H1 (cell line): ENCODE measurements around the gene NFX1. TPM values are rescaled to one million over a fixed set of nuclear protein-coding genes. Genes with fewer than 3 reads are reported as not detected.

Experiments used
- CTCF ChIA-PET: fragments of 300-600 bp; sonication (Branson Sonifier 250); formaldehyde crosslinking; loops from one replicate; lab custom pipeline; 2021; ENCODE audit not compliant: partially characterized antibody; lab: Charles Lee
- POLR2A ChIA-PET: fragments of 300-600 bp; sonication (Branson Sonifier 250); formaldehyde crosslinking; loops from one replicate; lab custom pipeline; 2021; ENCODE audit warnings: inconsistent platforms; ENCODE audit not compliant: partially characterized antibody; lab: Charles Lee
- DNase-seq, 2 experiments: peaks; one replicate each; pipeline versions ENCODE4 v3.0.0 to v3.0.0-alpha.2; 2010 to 2022; ENCODE audit warnings: low spot score in 2 of 2, low read depth in 1 of 2, mixed read lengths in 1 of 2
- FAIRE-seq: peaks from 2 replicates; lab custom pipeline; 2011; peaks lifted over from hg19 to GRCh38; lab: Jason Lieb, UNC
- H2AFZ ChIP-seq: 2 replicates; pipeline ENCODE4 v1.8.1; 2012; ENCODE audit warnings: low read length, inconsistent platforms
- H2AK5ac ChIP-seq: 2 replicates; pipeline ENCODE4 v1.6.1; 2013; ENCODE audit warnings: low read depth, low read length
- H2BK120ac ChIP-seq: replicated peaks from 2 replicates; pipeline ENCODE3; 2013; ENCODE audit warnings: low read depth, low read length, inconsistent platforms
- H2BK12ac ChIP-seq: 2 replicates; pipeline ENCODE4 v1.6.1; 2013; ENCODE audit warnings: low read depth, low read length
- H2BK15ac ChIP-seq: 2 replicates; pipeline ENCODE4 v1.6.1; 2013; ENCODE audit warnings: low read length
- H2BK20ac ChIP-seq: 2 replicates; pipeline ENCODE4 v1.6.1; 2013; ENCODE audit warnings: low read length
- H2BK5ac ChIP-seq: 2 replicates; pipeline ENCODE4 v1.6.1; 2013; ENCODE audit warnings: low read depth, low read length
- H3K14ac ChIP-seq: 2 replicates; pipeline ENCODE4 v1.6.1; 2013; ENCODE audit warnings: inconsistent platforms; ENCODE audit not compliant: insufficient read length
- H3K18ac ChIP-seq: 2 replicates; pipeline ENCODE4 v1.6.1; 2013; ENCODE audit warnings: low read length; ENCODE audit errors: extremely low read depth
- H3K23ac ChIP-seq: 2 replicates; pipeline ENCODE4 v1.6.1; 2013; ENCODE audit warnings: inconsistent platforms; ENCODE audit not compliant: insufficient read length
- H3K23me2 ChIP-seq: 2 replicates; pipeline ENCODE4 v1.6.1; 2013; ENCODE audit warnings: low read depth, low read length
- H3K27ac ChIP-seq: 2 replicates; pipeline ENCODE4 v1.6.1; 2011; ENCODE audit warnings: low read depth, low read length, inconsistent platforms
- H3K27me3 ChIP-seq, 4 experiments: replicated peaks in 1 of 4; 1 replicate in 1 of 4; 2 replicates in 3 of 4; pipeline versions ENCODE4 v1.6.1 to v1.8.1; 2011 to 2013; ENCODE audit warnings: low read length in 3 of 4, mild to moderate bottlenecking in 3 of 4, inconsistent platforms in 2 of 4, mixed read lengths in 2 of 4, moderate library complexity in 1 of 4; ENCODE audit not compliant: control insufficient read depth in 3 of 4, insufficient read depth in 3 of 4; ENCODE audit errors: extremely low read depth in 1 of 4
- H3K36me3 ChIP-seq, 4 experiments: 2 replicates each; pipeline versions ENCODE4 v1.6.1 to v1.8.1; 2011 to 2013; ENCODE audit warnings: mild to moderate bottlenecking in 4 of 4, low read length in 3 of 4, moderate library complexity in 2 of 4, control low read depth in 1 of 4, inconsistent platforms in 1 of 4; ENCODE audit not compliant: insufficient read depth in 4 of 4, control insufficient read depth in 2 of 4
- H3K4ac ChIP-seq: replicated peaks from 2 replicates; pipeline ENCODE3; 2013; ENCODE audit warnings: low read length, low read depth, mixed read lengths, inconsistent platforms; ENCODE audit not compliant: insufficient read length
- H3K4me1 ChIP-seq, 4 experiments: replicated peaks in 1 of 4; 1 replicate in 1 of 4; 2 replicates in 3 of 4; pipeline versions ENCODE4 v1.6.1 to v1.8.1; 2011 to 2013; ENCODE audit warnings: low read length in 3 of 4, inconsistent platforms in 2 of 4, mixed read lengths in 1 of 4; ENCODE audit not compliant: insufficient read depth in 4 of 4, control insufficient read depth in 3 of 4
- H3K4me2 ChIP-seq, 2 experiments: 2 replicates each; pipeline versions ENCODE4 v1.6.1 to v1.8.1; 2011 to 2013; ENCODE audit warnings: low read depth in 2 of 2, low read length in 2 of 2, control low read depth in 1 of 2, inconsistent platforms in 1 of 2, mild to moderate bottlenecking in 1 of 2; ENCODE audit not compliant: insufficient read depth in 1 of 2
- H3K4me3 ChIP-seq, 4 experiments: fragments of 200-600, 300-600 bp in 1 of 4; sonication (generic), shearing (Covaris generic), sonication (Bioruptor Twin) in 1 of 4; 2 replicates each; pipeline versions ENCODE4 v1.5.1 to v1.8.1; 2011 to 2016; ENCODE audit warnings: low read length in 4 of 4, low read depth in 3 of 4, control low read depth in 2 of 4, inconsistent platforms in 2 of 4, mild to moderate bottlenecking in 2 of 4, mixed read lengths in 1 of 4, moderate library complexity in 1 of 4; ENCODE audit not compliant: insufficient read depth in 2 of 4; ENCODE audit errors: extremely low read depth in 1 of 4
- H3K56ac ChIP-seq: replicated peaks from 2 replicates; pipeline ENCODE3; 2013; ENCODE audit warnings: low read depth, mild to moderate bottlenecking, mixed read lengths, low read length, inconsistent platforms; ENCODE audit not compliant: insufficient read length
- H3K79me1 ChIP-seq: 2 replicates; pipeline ENCODE4 v1.6.1; 2013; ENCODE audit warnings: low read depth, low read length, control low read depth
- H3K79me2 ChIP-seq, 2 experiments: 2 replicates each; pipeline versions ENCODE4 v1.6.1 to v1.8.1; 2012 to 2013; ENCODE audit warnings: low read length in 2 of 2, mild to moderate bottlenecking in 2 of 2, inconsistent platforms in 1 of 2; ENCODE audit not compliant: insufficient read depth in 2 of 2, control insufficient read depth in 1 of 2
- H3K9ac ChIP-seq, 4 experiments: replicated peaks in 1 of 4; 1 replicate in 1 of 4; 2 replicates in 3 of 4; pipeline versions ENCODE4 v1.6.1 to v1.8.1; 2011 to 2013; ENCODE audit warnings: low read depth in 3 of 4, low read length in 3 of 4, control low read depth in 2 of 4, mild to moderate bottlenecking in 2 of 4, moderate library complexity in 2 of 4, inconsistent platforms in 1 of 4; ENCODE audit errors: extremely low read depth in 1 of 4
- H3K9me3 ChIP-seq, 2 experiments: 2 replicates each; pipeline versions ENCODE4 v1.6.1 to v1.8.1; 2012 to 2013; ENCODE audit warnings: mild to moderate bottlenecking in 2 of 2, moderate library complexity in 2 of 2, control low read depth in 1 of 2, inconsistent platforms in 1 of 2, low read depth in 1 of 2, low read length in 1 of 2, mixed read lengths in 1 of 2; ENCODE audit not compliant: insufficient read depth in 2 of 2
- H4K20me1 ChIP-seq, 2 experiments: replicated peaks in 1 of 2; 2 replicates each; pipeline versions ENCODE3 to v1.8.1; 2011 to 2013; ENCODE audit warnings: inconsistent platforms in 2 of 2, low read length in 2 of 2, mild to moderate bottlenecking in 1 of 2; ENCODE audit not compliant: insufficient read depth in 2 of 2, control insufficient read depth in 1 of 2
- H4K5ac ChIP-seq: 2 replicates; pipeline ENCODE4 v1.6.1; 2013; ENCODE audit warnings: low read length, low read depth, mixed read lengths, inconsistent platforms; ENCODE audit not compliant: insufficient read length
- H4K8ac ChIP-seq: 2 replicates; pipeline ENCODE4 v1.8.0; 2013; ENCODE audit warnings: mild to moderate bottlenecking, moderate library complexity, low read length, inconsistent platforms; ENCODE audit not compliant: insufficient read depth; ENCODE audit errors: extremely low read depth
- H4K91ac ChIP-seq: replicated peaks from 2 replicates; pipeline ENCODE3; 2013; ENCODE audit warnings: low read length, mixed read lengths, inconsistent platforms; ENCODE audit not compliant: insufficient read length
- ATF2 ChIP-seq: IDR thresholded peaks from 2 replicates; pipeline ENCODE4 v1.6.1; 2012; ENCODE audit warnings: low read length, inconsistent platforms
- CREB1 ChIP-seq: IDR thresholded peaks from 2 replicates; pipeline ENCODE4 v1.6.1; 2012; ENCODE audit warnings: inconsistent platforms
- HDAC2 ChIP-seq, 2 experiments: fragments of 300-600 bp in 1 of 2; sonication (generic) in 1 of 2; IDR thresholded peaks; 2 replicates each; pipeline ENCODE4 v1.6.1; 2011 to 2012; ENCODE audit warnings: low read depth in 2 of 2, low read length in 2 of 2, mild to moderate bottlenecking in 2 of 2, moderate library complexity in 2 of 2, borderline replicate concordance in 1 of 2, inconsistent platforms in 1 of 2
- NRF1 ChIP-seq: IDR thresholded peaks from 2 replicates; pipeline ENCODE4 v1.6.1; 2011; ENCODE audit warnings: mild to moderate bottlenecking, low read depth, low read length, improper control_type of control experiment
- RBBP5 ChIP-seq: IDR thresholded peaks from 2 replicates; pipeline ENCODE4 v1.7.1; 2012; ENCODE audit warnings: low read depth, mild to moderate bottlenecking, inconsistent platforms, low read length, moderate library complexity, borderline replicate concordance
- SUZ12 ChIP-seq: fragments of 200-600 bp; sonication (generic); IDR thresholded peaks from 2 replicates; pipeline ENCODE4 v1.6.1; 2012; ENCODE audit warnings: mild to moderate bottlenecking, inconsistent platforms, low read length, moderate library complexity, mixed read lengths
- TAF1 ChIP-seq: IDR thresholded peaks from 2 replicates; pipeline ENCODE4 v1.6.1; 2011; ENCODE audit warnings: mild to moderate bottlenecking, low read depth, low read length
- WGBS, 2 experiments: shearing (Covaris generic) in 1 of 2; methylation state at CpG; one replicate each; pipeline versions ENCODE4 v1.1.6 to v1.1.7; 2013 to 2015; ENCODE audit warnings: low lambda C conversion rate in 2 of 2, mixed read lengths in 2 of 2, inconsistent platforms in 1 of 2, low coverage in 1 of 2, missing lambda C conversion rate in 1 of 2; ENCODE audit not compliant: insufficient replicate concordance in 2 of 2, insufficient coverage in 1 of 2, insufficient read length in 1 of 2; ENCODE audit errors: extremely low coverage in 1 of 2, missing lambda C conversion rate in 1 of 2; 5-methylcytosine and 5-hydroxymethylcytosine counted together
- polyA plus RNA-seq, 7 experiments: library from polyadenylated mRNA; depleted of rRNA in 3 of 7; stranded (reverse) in 5 of 7; unstranded in 2 of 7; fragments of >200 nt in 5 of 7; fragments of 200-250 nt in 2 of 7; gene quantifications; 1 replicate in 5 of 7; 2 replicates in 1 of 7; 4 replicates in 1 of 7; pipeline versions ENCODE4 v1.2.1 to v1.2.3, GENCODE V29; 2011 to 2013; ENCODE audit warnings: missing spikeins in 2 of 7, mixed read lengths in 2 of 7
- total RNA-seq: library from RNA; stranded (reverse); fragmentation: NEBNext Ultra II Directional; extraction: Animal tissue kit (Norgen Biotek cat#: 25700); gene quantifications from 2 replicates; pipeline ENCODE4 v1.2.1, GENCODE V29; 2021
- TF ChIP-seq, protein P1 (sequence below), 3 experiments: IDR thresholded peaks; 1 replicate in 2 of 3; 2 replicates in 1 of 3; pipeline versions ENCODE4 v1.5.1 to v1.6.1; 2011; ENCODE audit warnings: low read length in 3 of 3, mild to moderate bottlenecking in 3 of 3, inconsistent platforms in 2 of 3, low read depth in 1 of 3, moderate library complexity in 1 of 3; ENCODE audit not compliant: insufficient read depth in 1 of 3; ENCODE audit errors: control extremely low read depth in 1 of 3

NFX1 gene
- total and polyA plus RNA-seq, 2 of the 8 experiments (the other 6 are each of a cell fraction or from before 2014, with no cell fraction given), result 19.4 to 28.4 TPM

DNA sequence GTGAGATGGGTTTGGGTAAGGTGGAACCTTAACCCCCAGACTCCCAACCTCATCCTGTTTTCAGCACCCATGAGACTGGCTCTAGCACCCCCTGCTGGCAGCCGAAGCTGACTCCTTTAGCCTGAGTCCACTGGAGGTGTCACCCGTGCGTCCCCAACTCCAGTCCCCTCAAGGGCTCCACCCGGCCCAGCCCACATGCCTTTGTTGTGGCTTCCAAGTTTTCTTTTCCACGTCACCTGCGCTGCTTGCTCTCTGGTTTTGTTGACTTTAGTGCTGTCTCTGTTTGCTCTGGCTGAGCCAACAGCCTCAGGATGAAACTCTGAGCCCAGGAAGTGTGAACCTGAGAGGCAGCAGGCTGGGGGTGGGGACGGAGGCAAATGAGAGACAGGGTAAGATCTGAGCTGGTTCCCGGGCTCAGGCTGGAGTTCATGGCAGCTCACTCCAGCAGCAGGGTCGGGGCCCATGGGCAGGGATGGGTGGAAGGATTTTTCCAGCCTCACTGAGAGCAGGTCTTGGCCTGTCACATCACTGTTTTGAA lies 125.3 kb downstream of the NFX1 start:
- Histone ChIP-seq H3K36me3 (no peaks in the 10 kb centered on the region), H3K9me3 (no peaks in the 10 kb centered on the region), H3K4me1 (peaks cover 0 to 4% (median 3%) of the 10 kb centered on the region in 4 experiments; a peak in 2 of 7 replicates), H2BK15ac (no peak overlapping the region), H4K20me1 (no peaks in the 10 kb centered on the region), H3K4me3 (no peak overlapping the region), H3K79me1 (no peaks in the 10 kb centered on the region), H3K23me2 (no peaks in the 10 kb centered on the region), H3K79me2 (no peaks in the 10 kb centered on the region), H3K4me2 (no peak overlapping the region), H2BK120ac (no peak overlapping the region), H3K18ac (0 out of 2 replicates have a peak overlapping the region, but pooled peaks have one; percentile 52), H3K9ac (no peak overlapping the region), H2BK5ac (no peak overlapping the region; the same call in 1 of the 2 replicates), H2BK12ac (0 out of 2 replicates have a peak overlapping the region, but pooled peaks have one; percentile 35), H2AK5ac (no peak overlapping the region), H4K91ac (no peak overlapping the region), H3K23ac (no peak overlapping the region), H4K5ac (no peak overlapping the region), H3K56ac (no peak overlapping the region), H2AFZ (0 out of 2 replicates have a peak overlapping the region, but pooled peaks have one; percentile 14), H2BK20ac (no peak overlapping the region), H3K14ac (no peak overlapping the region), H3K4ac (peak overlapping the region; percentile 32), H3K27me3 (no peaks in the 10 kb centered on the region; a peak in 1 of 7 replicates), H4K8ac (peak overlapping the region; percentile 19), H3K27ac (no peak overlapping the region)
- CTCF ChIA-PET, result interaction anchor here (0.5 to 9.5 kb wide), 26 partner anchors 8 to 304 kb away, joined by 3 to 134 read pairs (median 6); partner anchors contain the start of genes AQP3, AQP7 and NOL6
- POLR2A ChIA-PET, result interaction anchor here (1.0 to 1.4 kb wide), 3 partner anchors 8 to 57 kb away, joined by 3 read pairs; no protein-coding TSS in a partner anchor
- WGBS, 2 experiments, result 76% methylated on average over 9 of the region's 9 CpGs; no CpG with 5 or more reads in 1 of the 2 experiments
- FAIRE-seq, result no peak
- peak; percentile 41 to 93 for DNase-seq
- TF ChIP-seq SUZ12, result no peak
- no peak for TF ChIP-seq NRF1
- TF ChIP-seq ATF2, result no peak
- no peak for TF ChIP-seq TAF1
- TF ChIP-seq, protein P1, sequence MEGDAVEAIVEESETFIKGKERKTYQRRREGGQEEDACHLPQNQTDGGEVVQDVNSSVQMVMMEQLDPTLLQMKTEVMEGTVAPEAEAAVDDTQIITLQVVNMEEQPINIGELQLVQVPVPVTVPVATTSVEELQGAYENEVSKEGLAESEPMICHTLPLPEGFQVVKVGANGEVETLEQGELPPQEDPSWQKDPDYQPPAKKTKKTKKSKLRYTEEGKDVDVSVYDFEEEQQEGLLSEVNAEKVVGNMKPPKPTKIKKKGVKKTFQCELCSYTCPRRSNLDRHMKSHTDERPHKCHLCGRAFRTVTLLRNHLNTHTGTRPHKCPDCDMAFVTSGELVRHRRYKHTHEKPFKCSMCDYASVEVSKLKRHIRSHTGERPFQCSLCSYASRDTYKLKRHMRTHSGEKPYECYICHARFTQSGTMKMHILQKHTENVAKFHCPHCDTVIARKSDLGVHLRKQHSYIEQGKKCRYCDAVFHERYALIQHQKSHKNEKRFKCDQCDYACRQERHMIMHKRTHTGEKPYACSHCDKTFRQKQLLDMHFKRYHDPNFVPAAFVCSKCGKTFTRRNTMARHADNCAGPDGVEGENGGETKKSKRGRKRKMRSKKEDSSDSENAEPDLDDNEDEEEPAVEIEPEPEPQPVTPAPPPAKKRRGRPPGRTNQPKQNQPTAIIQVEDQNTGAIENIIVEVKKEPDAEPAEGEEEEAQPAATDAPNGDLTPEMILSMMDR (IDR thresholded peaks at IDR 0.05; ENCODE audit: control extremely low read depth in 1 of 3, insufficient read depth in 1 of 3, low read depth in 1 of 3, low read length in 3 of 3), result peak; percentile 75 to 82 (median 79)
- peak; percentile 16; the same call in 1 of the 2 replicates for TF ChIP-seq CREB1
- no peak for TF ChIP-seq RBBP5
- no peak for TF ChIP-seq HDAC2 (IDR thresholded peaks at IDR 0.05; ENCODE audit: borderline replicate concordance in 1 of 2, low read depth in 2 of 2, low read length in 2 of 2)
